ENCODE measurements around the gene AIF1L. TPM values are rescaled to one million over a fixed set of nuclear protein-coding genes. Genes with fewer than 3 reads are reported as not detected.
"Not testable (repeated sequence)": the region's sequence is repeated elsewhere in the genome, so short reads cannot be mapped to it uniquely, and the experiment has no call there.

The AIF1L gene
- total and polyA plus RNA-seq, 2 experiments from 2014 or later = 0.28 TPM; not detected in 1

DNA sequence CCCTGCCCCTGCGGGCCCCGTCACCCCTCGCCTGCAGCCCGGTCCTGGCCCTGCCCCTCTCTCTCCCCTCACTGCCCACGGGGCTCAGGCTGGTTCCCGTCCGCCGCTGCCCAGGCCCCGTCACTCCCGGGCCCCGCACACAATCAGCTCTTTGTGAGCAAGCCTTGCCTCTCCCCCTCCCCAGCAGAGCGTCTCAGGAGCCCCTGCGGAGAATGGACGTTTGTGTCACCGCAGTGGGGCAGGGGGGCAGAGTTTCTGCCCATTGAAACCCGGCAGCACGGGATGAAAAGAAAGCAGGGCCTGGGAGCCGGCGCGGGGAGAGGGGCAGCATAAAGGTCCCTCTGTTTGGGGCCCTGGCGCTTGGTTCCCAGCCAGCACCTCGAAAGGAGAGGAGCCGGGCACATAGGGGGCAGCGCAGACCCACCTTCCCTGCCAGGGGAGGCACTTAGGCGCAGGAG, 15.6 kb downstream of the AIF1L start:
- Histone ChIP-seq H2AFZ (no peak overlapping the region), H3K9ac (no peak overlapping the region), H3K36me3 (ENCODE audit: low read depth) (no peaks in the 10 kb centered on the region), H3K4me3 (no peak overlapping the region), H4K20me1 (ENCODE audit: insufficient read depth) (no peaks in the 10 kb centered on the region), H3K27ac (no peak overlapping the region), H3K27me3 (replicated peaks; ENCODE audit: insufficient read depth) (peaks cover 3% of the 10 kb centered on the region; the same call in 1 of the 2 replicates), H3K79me2 (ENCODE audit: insufficient read depth) (no peaks in the 10 kb centered on the region), H3K9me2 (ENCODE audit: insufficient read depth) (no peaks in the 10 kb centered on the region), H3K4me2 (ENCODE audit: unreplicated experiment) (no peak overlapping the region), H3K9me3 (ENCODE audit: low read depth) (no peaks in the 10 kb centered on the region), H3K4me1 (ENCODE audit: insufficient read depth) (no peaks in the 10 kb centered on the region), H3F3A (ENCODE audit: insufficient read depth) (no peaks in the 10 kb centered on the region)
- DNase-seq = no peak
- in situ Hi-C loops (cut with MboI) = no loop called here
- WGBS, 2 experiments (ENCODE audit: low coverage in 1 of 2, low lambda C conversion rate in 2 of 2, missing lambda C conversion rate in 2 of 2) = 75 to 78% methylated on average over 16 to 24 of the region's 25 CpGs
- no peak for TF ChIP-seq EZH2phosphoT487 (IDR thresholded peaks at IDR 0.05; ENCODE audit: insufficient read depth, low read depth)
- TF ChIP-seq EZH2 (IDR thresholded peaks at IDR 0.05; ENCODE audit: insufficient read depth, poor library complexity, severe bottlenecking) = no peak

DNA sequence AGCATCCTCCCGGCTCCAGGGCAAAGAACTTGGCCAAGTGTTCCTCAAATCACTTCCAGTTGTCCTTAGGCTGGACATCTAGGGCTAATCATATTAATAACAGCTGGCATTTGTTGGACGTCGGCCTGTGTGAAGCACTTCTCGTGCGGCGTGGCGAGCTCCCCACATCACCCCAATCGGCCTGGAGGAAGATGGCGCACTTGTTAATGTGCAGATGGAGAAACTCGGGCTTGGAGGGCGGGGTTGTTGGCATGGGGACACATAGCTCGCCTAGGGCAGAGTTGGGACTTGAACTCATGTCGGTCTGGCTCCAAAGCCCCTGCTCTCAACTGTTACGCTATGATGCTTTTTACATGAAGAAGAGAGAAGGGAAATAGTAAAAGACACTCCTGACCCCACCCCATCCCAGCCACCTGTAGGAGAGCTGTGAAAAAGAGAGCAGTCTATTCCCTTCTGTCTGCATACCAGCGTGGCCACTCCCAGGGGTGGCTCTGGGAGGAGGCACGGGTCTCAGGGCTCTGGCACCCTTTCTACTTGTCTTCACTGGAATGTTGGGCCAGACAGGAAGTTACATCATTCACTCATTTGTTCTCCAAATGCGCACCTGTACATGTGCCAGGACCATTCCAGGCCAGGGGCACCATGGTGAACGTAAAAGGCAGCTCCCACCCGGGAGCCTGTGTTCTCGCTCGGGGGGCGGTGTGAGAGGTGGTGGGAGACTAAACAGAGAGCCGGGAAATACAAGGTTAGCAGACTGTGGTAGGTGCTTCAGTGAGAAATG, 16.2 kb downstream of the AIF1L start:
- TF ChIP-seq EZH2phosphoT487 (IDR thresholded peaks at IDR 0.05; ENCODE audit: insufficient read depth, low read depth) = no peak
- TF ChIP-seq EZH2 (IDR thresholded peaks at IDR 0.05; ENCODE audit: insufficient read depth, poor library complexity, severe bottlenecking) = no peak
- no peak for DNase-seq
- Histone ChIP-seq H2AFZ (no peak overlapping the region), H3K9me3 (ENCODE audit: low read depth) (no peaks in the 10 kb centered on the region), H3K4me3 (no peak overlapping the region), H3K27ac (no peak overlapping the region), H4K20me1 (ENCODE audit: insufficient read depth) (no peaks in the 10 kb centered on the region), H3K36me3 (ENCODE audit: low read depth) (no peaks in the 10 kb centered on the region), H3K4me2 (ENCODE audit: unreplicated experiment) (no peak overlapping the region), H3K79me2 (ENCODE audit: insufficient read depth) (no peaks in the 10 kb centered on the region), H3F3A (ENCODE audit: insufficient read depth) (no peaks in the 10 kb centered on the region), H3K9me2 (ENCODE audit: insufficient read depth) (no peaks in the 10 kb centered on the region), H3K27me3 (replicated peaks; ENCODE audit: insufficient read depth) (no peaks in the 10 kb centered on the region; the same call in 1 of the 2 replicates), H3K9ac (no peak overlapping the region), H3K4me1 (ENCODE audit: insufficient read depth) (no peaks in the 10 kb centered on the region)
- in situ Hi-C loops (cut with MboI) = no loop called here
- WGBS, 2 experiments (ENCODE audit: low coverage in 1 of 2, low lambda C conversion rate in 2 of 2, missing lambda C conversion rate in 2 of 2) = 75% methylated on average over 23 of the region's 23 CpGs

DNA sequence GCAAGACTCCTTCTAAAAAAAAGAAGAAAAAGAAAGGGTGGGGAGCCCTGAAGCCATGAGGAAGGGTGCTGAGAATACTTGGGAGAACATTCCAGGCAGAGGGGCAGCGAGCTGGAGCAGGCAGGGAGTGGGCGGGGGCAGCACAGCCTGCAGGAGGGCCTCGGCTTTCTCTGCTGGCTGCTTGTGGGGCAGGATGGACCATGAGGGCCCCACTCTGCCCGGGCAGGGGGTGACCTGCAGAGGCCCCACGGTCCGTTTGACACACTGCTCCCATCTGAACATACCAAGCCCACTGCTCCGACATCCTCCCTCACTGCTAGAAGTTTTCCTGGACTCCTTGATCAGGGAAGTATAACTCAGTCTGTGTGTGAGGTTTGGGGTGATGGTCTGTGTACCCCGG, 17.3 kb downstream of the AIF1L start:
- Histone ChIP-seq H3K9ac (no peak overlapping the region), H3K4me1 (ENCODE audit: insufficient read depth) (no peaks in the 10 kb centered on the region), H3F3A (ENCODE audit: insufficient read depth) (no peaks in the 10 kb centered on the region), H3K27me3 (replicated peaks; ENCODE audit: insufficient read depth) (no peaks in the 10 kb centered on the region; the same call in 1 of the 2 replicates), H3K4me3 (no peak overlapping the region), H3K36me3 (ENCODE audit: low read depth) (no peaks in the 10 kb centered on the region), H3K4me2 (ENCODE audit: unreplicated experiment) (no peak overlapping the region), H3K9me2 (ENCODE audit: insufficient read depth) (no peaks in the 10 kb centered on the region), H4K20me1 (ENCODE audit: insufficient read depth) (no peaks in the 10 kb centered on the region), H2AFZ (no peak overlapping the region), H3K79me2 (ENCODE audit: insufficient read depth) (no peaks in the 10 kb centered on the region), H3K9me3 (ENCODE audit: low read depth) (no peaks in the 10 kb centered on the region), H3K27ac (no peak overlapping the region)
- in situ Hi-C loops (cut with MboI) = no loop called here
- TF ChIP-seq EZH2 (IDR thresholded peaks at IDR 0.05; ENCODE audit: insufficient read depth, poor library complexity, severe bottlenecking) (no peak), EZH2phosphoT487 (IDR thresholded peaks at IDR 0.05; ENCODE audit: insufficient read depth, low read depth) (no peak)
- DNase-seq = no peak
- 75 to 80% methylated on average over 7 to 8 of the region's 8 CpGs for WGBS, 2 experiments (ENCODE audit: low coverage in 1 of 2, low lambda C conversion rate in 2 of 2, missing lambda C conversion rate in 2 of 2)

DNA sequence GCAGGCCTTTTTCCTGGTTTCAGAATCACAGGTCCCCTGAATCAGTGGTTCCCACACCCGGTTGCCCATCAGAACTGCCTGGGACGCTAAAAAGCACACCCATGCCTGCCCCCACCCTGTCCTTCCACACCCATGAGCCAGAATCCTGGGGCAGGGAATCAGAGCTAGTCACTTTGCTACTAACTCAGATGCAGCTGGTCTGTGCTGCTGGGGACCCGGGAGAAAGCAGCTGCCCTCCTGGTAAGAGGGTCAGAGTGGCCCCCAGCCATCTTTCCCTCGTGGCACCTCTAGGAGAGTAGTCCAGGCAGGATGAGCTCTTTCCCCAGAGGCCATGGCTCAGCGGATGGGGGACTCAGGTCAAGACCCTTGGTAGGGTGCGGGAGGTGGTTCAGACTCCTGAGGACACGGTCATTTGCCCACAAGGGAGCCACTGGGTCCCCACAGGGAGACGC, 17.8 kb downstream of the AIF1L start:
- H2AFZ ChIP-seq = no peak overlapping the region
- TF ChIP-seq EZH2phosphoT487 (IDR thresholded peaks at IDR 0.05; ENCODE audit: insufficient read depth, low read depth) (no peak), EZH2 (IDR thresholded peaks at IDR 0.05; ENCODE audit: insufficient read depth, poor library complexity, severe bottlenecking) (no peak)
- H3K9me3 ChIP-seq (ENCODE audit: low read depth) = no peaks in the 10 kb centered on the region
- no peak overlapping the region for H3K4me2 ChIP-seq (ENCODE audit: unreplicated experiment)
- H3K9ac ChIP-seq = no peak overlapping the region
- H3K9me2 ChIP-seq (ENCODE audit: insufficient read depth) = no peaks in the 10 kb centered on the region
- DNase-seq = no peak
- in situ Hi-C loops (cut with MboI) = no loop called here
- H3K4me1 ChIP-seq (ENCODE audit: insufficient read depth) = no peaks in the 10 kb centered on the region
- no peaks in the 10 kb centered on the region for H3K79me2 ChIP-seq (ENCODE audit: insufficient read depth)
- no peaks in the 10 kb centered on the region for H4K20me1 ChIP-seq (ENCODE audit: insufficient read depth)
- no peak overlapping the region for H3K27ac ChIP-seq
- no peaks in the 10 kb centered on the region for H3F3A ChIP-seq (ENCODE audit: insufficient read depth)
- 71 to 72% methylated on average over 8 of the region's 8 CpGs for WGBS, 2 experiments (ENCODE audit: low coverage in 1 of 2, low lambda C conversion rate in 2 of 2, missing lambda C conversion rate in 2 of 2)
- no peak overlapping the region for H3K4me3 ChIP-seq
- no peaks in the 10 kb centered on the region; the same call in 1 of the 2 replicates for H3K27me3 ChIP-seq (replicated peaks; ENCODE audit: insufficient read depth)
- no peaks in the 10 kb centered on the region for H3K36me3 ChIP-seq (ENCODE audit: low read depth)

DNA sequence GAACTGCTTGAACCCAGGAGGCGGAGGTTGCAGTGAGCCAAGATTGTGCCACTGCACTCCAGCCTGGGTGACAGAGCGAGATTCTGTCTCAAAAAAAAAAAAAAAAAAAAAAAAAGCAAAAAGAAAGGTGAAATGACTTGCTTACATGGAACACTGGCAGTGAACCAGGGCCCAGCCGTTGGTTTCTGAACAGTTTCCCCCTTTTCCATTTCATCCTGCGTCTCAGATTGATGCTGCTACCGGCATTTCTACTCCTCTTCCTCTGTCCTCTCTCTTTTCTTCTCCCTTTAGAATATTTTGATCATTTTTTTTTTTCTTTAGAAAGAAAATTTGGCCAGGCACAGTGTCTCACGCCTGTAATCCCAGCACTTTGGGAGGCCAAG, 19.0 kb downstream of the AIF1L start:
- H3K36me3 ChIP-seq (ENCODE audit: low read depth); H3K79me2 ChIP-seq (ENCODE audit: insufficient read depth); H2AFZ ChIP-seq; H4K20me1 ChIP-seq (ENCODE audit: insufficient read depth); DNase-seq; H3K4me2 ChIP-seq (ENCODE audit: unreplicated experiment); in situ Hi-C loops (cut with MboI); H3K9me2 ChIP-seq (ENCODE audit: insufficient read depth); H3K4me3 ChIP-seq; H3K9me3 ChIP-seq (ENCODE audit: low read depth); H3K9ac ChIP-seq; H3K4me1 ChIP-seq (ENCODE audit: insufficient read depth); H3K27me3 ChIP-seq (replicated peaks; ENCODE audit: insufficient read depth); H3K27ac ChIP-seq; H3F3A ChIP-seq (ENCODE audit: insufficient read depth): not testable (repeated sequence)
- WGBS, 2 experiments (ENCODE audit: low coverage in 1 of 2, low lambda C conversion rate in 2 of 2, missing lambda C conversion rate in 2 of 2) = 89 to 91% methylated on average over 5 to 6 of the region's 6 CpGs
